IMR-90 (cell line): ENCODE results near the gene RHBDF2. TPM values are rescaled to one million over a fixed set of nuclear protein-coding genes. Genes with fewer than 3 reads are reported as not detected.
A peak's percentile ranks its signal among the peaks of the same experiment; 100 is the strongest.

Experiments
- ATAC-seq: fragments of 200-7000 bp; cut with Tn5 transposase; 2 replicates; pipeline ENCODE4 v1.9.1; 2020; ENCODE audit warnings: low read depth, mild to moderate bottlenecking, moderate library complexity
- BruUV-seq: library from RNA; stranded (reverse); fragments of 400-500 nt; replicated peaks from 2 replicates; lab custom pipeline; 2021; lab: Mats Ljungman, UMichigan
- CTCF ChIA-PET: fragments of 300-600 bp; formaldehyde crosslinking; extraction: SDS; loops from one replicate; lab custom pipeline; 2021; ENCODE audit warnings: antibody characterized with exemption; lab: Yijun Ruan, JAX
- POLR2A ChIA-PET: fragments of 300-600 bp; sonication (Branson Sonifier 250); formaldehyde crosslinking; loops from one replicate; lab custom pipeline; 2022; ENCODE audit warnings: antibody characterized with exemption; ENCODE audit not compliant: unreplicated experiment; lab: Charles Lee
- DNase-seq: peaks from one replicate; pipeline ENCODE4 v3.0.0; 2013
- H2AFZ ChIP-seq: replicated peaks from 2 replicates; pipeline ENCODE3; 2013; ENCODE audit warnings: low read length, mild to moderate bottlenecking; ENCODE audit not compliant: poor library complexity
- H2AK5ac ChIP-seq: 2 replicates; pipeline ENCODE4 v1.6.1; 2013; ENCODE audit warnings: low read depth, low read length, inconsistent platforms
- H2AK9ac ChIP-seq: replicated peaks from 2 replicates; pipeline ENCODE3; 2013; ENCODE audit warnings: mild to moderate bottlenecking, low read depth, low read length, moderate library complexity; ENCODE audit not compliant: poor library complexity
- H2BK120ac ChIP-seq: 2 replicates; pipeline ENCODE4 v1.6.1; 2013; ENCODE audit warnings: low read depth, low read length, inconsistent platforms
- H2BK15ac ChIP-seq: 3 replicates; pipeline ENCODE4 v1.6.1; 2013; ENCODE audit warnings: low read depth, low read length, inconsistent platforms
- H2BK20ac ChIP-seq: 2 replicates; pipeline ENCODE4 v1.6.1; 2013; ENCODE audit warnings: low read depth, mild to moderate bottlenecking, inconsistent platforms, low read length, moderate library complexity
- H2BK5ac ChIP-seq: 2 replicates; pipeline ENCODE4 v1.6.1; 2013; ENCODE audit warnings: mild to moderate bottlenecking, low read depth, low read length, inconsistent platforms; ENCODE audit not compliant: poor library complexity, severe bottlenecking
- H3K14ac ChIP-seq: replicated peaks from 2 replicates; pipeline ENCODE4 v1.6.1; 2013; ENCODE audit warnings: low read depth, low read length, inconsistent platforms
- H3K18ac ChIP-seq: 2 replicates; pipeline ENCODE4 v1.6.1; 2013; ENCODE audit warnings: low read depth, low read length, control low read depth
- H3K23ac ChIP-seq: 2 replicates; pipeline ENCODE4 v1.6.1; 2013; ENCODE audit warnings: low read depth, low read length, inconsistent platforms
- H3K27ac ChIP-seq: 2 replicates; pipeline ENCODE4 v1.5.1; 2013; ENCODE audit warnings: mild to moderate bottlenecking, control low read depth, low read length; ENCODE audit not compliant: insufficient read depth
- H3K27me3 ChIP-seq: 2 replicates; pipeline ENCODE4 v1.6.1; 2013; ENCODE audit warnings: low read length; ENCODE audit not compliant: control insufficient read depth, insufficient read depth
- H3K36me3 ChIP-seq: 2 replicates; pipeline ENCODE4 v1.6.1; 2013; ENCODE audit warnings: low read length, mixed read lengths; ENCODE audit not compliant: control insufficient read depth, insufficient read depth
- H3K4ac ChIP-seq: 2 replicates; pipeline ENCODE4 v1.6.1; 2013; ENCODE audit warnings: low read depth, low read length, inconsistent platforms
- H3K4me1 ChIP-seq: 2 replicates; pipeline ENCODE4 v1.6.1; 2013; ENCODE audit warnings: low read length, mixed read lengths; ENCODE audit not compliant: control insufficient read depth, insufficient read depth
- H3K4me2 ChIP-seq: 2 replicates; pipeline ENCODE4 v1.6.1; 2013; ENCODE audit warnings: low read depth, mild to moderate bottlenecking, control low read depth, low read length, moderate library complexity
- H3K4me3 ChIP-seq: 2 replicates; pipeline ENCODE4 v1.5.1; 2013; ENCODE audit warnings: low read depth, mild to moderate bottlenecking, control low read depth, low read length, moderate library complexity; ENCODE audit not compliant: insufficient read depth
- H3K56ac ChIP-seq: 2 replicates; pipeline ENCODE4 v1.6.1; 2013; ENCODE audit warnings: low read length, inconsistent platforms; ENCODE audit not compliant: insufficient read depth; ENCODE audit errors: extremely low read depth
- H3K79me1 ChIP-seq, 2 experiments: 2 replicates each; pipeline ENCODE4 v1.6.1; 2013; ENCODE audit warnings: low read length in 2 of 2, inconsistent platforms in 1 of 2, low read depth in 1 of 2
- H3K9ac ChIP-seq: 2 replicates; pipeline ENCODE4 v1.6.1; 2013; ENCODE audit warnings: low read depth, low read length, control low read depth
- H3K9me1 ChIP-seq: 2 replicates; pipeline ENCODE4 v1.6.1; 2013; ENCODE audit warnings: low read length, inconsistent platforms; ENCODE audit not compliant: insufficient read depth
- H3K9me3 ChIP-seq: 2 replicates; pipeline ENCODE4 v1.6.1; 2013; ENCODE audit warnings: low read length; ENCODE audit not compliant: control insufficient read depth, insufficient read depth
- H4K20me1 ChIP-seq: 2 replicates; pipeline ENCODE4 v1.6.1; 2013; ENCODE audit warnings: low read length, inconsistent platforms; ENCODE audit not compliant: insufficient read depth
- H4K5ac ChIP-seq: 2 replicates; pipeline ENCODE4 v1.6.1; 2013; ENCODE audit warnings: mild to moderate bottlenecking, low read depth, low read length, control low read depth
- H4K8ac ChIP-seq, 2 experiments: 2 replicates each; pipeline ENCODE4 v1.6.1; 2013; ENCODE audit warnings: low read depth in 2 of 2, low read length in 2 of 2, control low read depth in 1 of 2, inconsistent platforms in 1 of 2
- H4K91ac ChIP-seq: 2 replicates; pipeline ENCODE4 v1.6.1; 2013; ENCODE audit warnings: low read depth, low read length, inconsistent platforms; ENCODE audit not compliant: insufficient read depth
- CEBPB ChIP-seq: IDR thresholded peaks from 2 replicates; pipeline ENCODE4 v1.6.1; 2012; ENCODE audit warnings: low read depth, low read length, improper control_type of control experiment
- CHD1 ChIP-seq: IDR thresholded peaks from 2 replicates; pipeline ENCODE4 v1.6.1; 2012; ENCODE audit warnings: low read depth, low read length, improper control_type of control experiment
- FOS ChIP-seq: fragments of 150-350 bp; IDR thresholded peaks from 2 replicates; pipeline ENCODE4 v1.6.1; 2016; ENCODE audit warnings: low read depth, low read length
- MAZ ChIP-seq: IDR thresholded peaks from 2 replicates; pipeline ENCODE4 v1.6.1; 2012; ENCODE audit warnings: low read depth, mild to moderate bottlenecking, low read length, improper control_type of control experiment, moderate library complexity, borderline replicate concordance
- NFE2L2 ChIP-seq: fragments of 150-350 bp; IDR thresholded peaks from 2 replicates; pipeline ENCODE4 v1.6.1; 2016; ENCODE audit warnings: low read depth, mild to moderate bottlenecking, low read length
- POLR2A ChIP-seq: IDR thresholded peaks from 2 replicates; pipeline ENCODE4 v1.6.1; 2012; ENCODE audit warnings: mild to moderate bottlenecking, low read depth, low read length
- RCOR1 ChIP-seq: IDR thresholded peaks from 2 replicates; pipeline ENCODE4 v1.6.1; 2012; ENCODE audit warnings: mild to moderate bottlenecking, low read length, improper control_type of control experiment; ENCODE audit not compliant: insufficient replicate concordance
- RFX5 ChIP-seq: IDR thresholded peaks from 2 replicates; pipeline ENCODE4 v1.8.0; 2012; ENCODE audit warnings: low read depth, mild to moderate bottlenecking, low read length, moderate library complexity
- SMC3 ChIP-seq: fragments of 150-350 bp; IDR thresholded peaks from 2 replicates; pipeline ENCODE4 v1.6.1; 2016; ENCODE audit warnings: low read depth, mild to moderate bottlenecking, antibody characterized with exemption, low read length, moderate library complexity
- WGBS, 2 experiments: methylation state at CpG; one replicate each; pipeline versions ENCODE4 v1.1.5 to v1.1.7; 2013; ENCODE audit warnings: missing lambda C conversion rate in 2 of 2; ENCODE audit not compliant: insufficient read length in 1 of 2; ENCODE audit errors: extremely low coverage in 2 of 2; 5-methylcytosine and 5-hydroxymethylcytosine counted together
- dilution Hi-C: fragments of 300-500 bp; cut with HindIII; formaldehyde crosslinking; loops from one replicate; pipeline ENCODE4 v1.14.3; 2018; ENCODE audit warnings: low sequenced_read_pairs; ENCODE audit not compliant: unreplicated experiment
- in situ Hi-C: fragments of 300-500 bp; cut with MboI; formaldehyde crosslinking; loops from 3 replicates; pipeline ENCODE4 v1.14.3; 2019; ENCODE audit warnings: low sequenced_read_pairs, inconsistent platforms, mixed read lengths
- intact Hi-C: fragments of 100-400 bp; cut with micrococcal nuclease; formaldehyde crosslinking; loops from 2 replicates; pipeline ENCODE4 v1.10.0; 2022
- polyA plus RNA-seq, 3 experiments: library from polyadenylated mRNA; depleted of rRNA; stranded (reverse); fragments of >200 nt; gene quantifications; 2 replicates each; pipeline ENCODE4 v1.2.3, GENCODE V29; 2012; ENCODE audit warnings: low replicate concordance in 1 of 3
- total RNA-seq: library from RNA; depleted of rRNA; stranded (reverse); fragments of >200 nt; gene quantifications from 2 replicates; pipeline ENCODE4 v1.2.3, GENCODE V29; 2012
- TF ChIP-seq, protein P1 (sequence below): fragments of 150-350 bp; IDR thresholded peaks from 2 replicates; pipeline ENCODE4 v1.6.1; 2016; ENCODE audit warnings: low read depth, mild to moderate bottlenecking, low read length, moderate library complexity, borderline replicate concordance
- TF ChIP-seq, protein P2 (sequence below): conservative IDR thresholded peaks from 2 replicates; pipeline ENCODE4 v1.5.1; 2012; ENCODE audit warnings: mild to moderate bottlenecking, low read depth, low read length, improper control_type of control experiment
- TF ChIP-seq, protein P3 (sequence below): fragments of 150-350 bp; IDR thresholded peaks from 2 replicates; pipeline ENCODE4 v1.6.1; 2017; ENCODE audit warnings: mild to moderate bottlenecking, antibody characterized with exemption, low read length, low read depth

RHBDF2 gene
- total and polyA plus RNA-seq, 2 of the 4 experiments (the other 2 are of a cell fraction) = 1.3 to 8.3 TPM

DNA sequence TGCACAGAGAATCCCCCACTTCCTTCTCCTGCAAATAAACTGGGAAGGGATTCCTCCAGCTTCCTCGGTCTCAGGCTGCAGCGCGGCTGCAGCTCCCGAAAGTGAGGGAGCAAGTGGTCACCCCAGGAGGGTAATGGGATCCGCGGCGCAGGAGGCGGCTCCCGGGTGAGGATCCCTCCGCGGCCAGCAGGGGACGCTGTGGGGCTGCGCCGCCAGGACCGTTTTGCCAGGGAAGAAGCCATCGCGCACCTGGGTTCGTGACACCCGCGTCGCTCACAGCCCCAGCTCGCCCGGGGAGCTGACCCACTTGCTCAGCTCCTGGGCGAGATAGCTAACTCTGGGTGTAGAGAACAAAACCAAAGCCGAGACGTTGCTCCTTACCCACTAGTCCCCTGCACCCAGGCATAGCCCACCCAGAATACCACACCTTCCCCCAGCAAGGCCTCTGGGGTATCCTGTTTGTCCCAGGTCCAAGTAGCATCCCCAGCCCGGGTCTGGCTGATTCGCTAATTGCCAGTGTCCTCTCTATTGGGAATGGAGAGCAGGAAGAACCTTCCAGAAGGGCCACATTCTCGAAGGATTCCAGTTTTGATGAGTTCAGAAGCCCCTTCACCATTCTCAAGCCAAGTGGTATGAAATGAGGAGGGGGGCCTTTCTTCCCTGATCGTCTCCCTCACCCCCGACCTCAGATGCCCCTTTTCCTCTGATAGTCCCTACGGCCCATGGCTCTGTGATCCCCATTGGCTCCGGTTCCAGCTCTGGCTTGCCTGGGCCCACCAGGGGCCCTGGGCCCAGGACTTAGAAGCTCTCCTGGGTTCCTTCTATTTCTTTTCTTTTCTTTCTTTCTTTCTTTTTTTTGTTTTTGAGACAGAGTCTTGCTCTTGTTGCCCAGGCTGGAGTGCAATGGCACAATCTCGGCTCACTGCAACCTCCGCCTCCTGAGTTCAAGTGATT, 22.1 kb upstream of the RHBDF2 start:
- WGBS, 2 experiments = 4% methylated on average over 15 of the region's 35 CpGs; no CpG with 5 or more reads in 1 of the 2 experiments
- Histone ChIP-seq H2BK120ac (peak overlapping the region; percentile 62), H3K4me3 (no peak overlapping the region), H4K5ac (no peak overlapping the region), H3K27me3 (no peaks in the 10 kb centered on the region), H3K56ac (no peak overlapping the region), H2BK20ac (peak overlapping the region; percentile 43), H3K14ac (0 out of 2 replicates have a peak overlapping the region, but pooled peaks have one; percentile 43), H3K27ac (no peak overlapping the region), H2BK5ac (no peak overlapping the region), H3K18ac (no peak overlapping the region), H2AFZ (peak overlapping the region; percentile 89), H3K9me3 (no peaks in the 10 kb centered on the region), H3K23ac (no peak overlapping the region), H2BK15ac (peak overlapping the region; percentile 20; the same call in 1 of the 3 replicates), H2AK9ac (peak overlapping the region; percentile 33), H3K4me2 (peak overlapping the region; percentile 77), H3K9ac (no peak overlapping the region), H3K79me1 (peaks cover 0 to 5% of the 10 kb centered on the region in 2 experiments; a peak in 1 of 4 replicates), H4K8ac (peak overlapping the region in 1 of 2 experiments; percentile 53; a peak in 1 of 4 replicates), H4K91ac (peak overlapping the region; percentile 34; the same call in 1 of the 2 replicates), H3K36me3 (no peaks in the 10 kb centered on the region), H2AK5ac (peak overlapping the region; percentile 50; the same call in 1 of the 2 replicates), H3K4ac (peak overlapping the region; percentile 50), H3K9me1 (peaks cover 12% of the 10 kb centered on the region), H3K4me1 (peaks cover 25% of the 10 kb centered on the region), H4K20me1 (no peaks in the 10 kb centered on the region)
- CTCF ChIA-PET = interaction anchor here (0.6 to 4.1 kb wide), 12 partner anchors 17 to 492 kb away, joined by 3 to 18 read pairs (median 4); partner anchors contain the start of gene PRCD
- in situ Hi-C loops = loop anchor here (5.0 kb wide), 1 partner anchor 99 kb away; no protein-coding TSS in a partner anchor
- peak; percentile 50 for DNase-seq
- no TSS peak for BruUV-seq
- intact Hi-C loops = loop anchor here (1.0 to 2.0 kb wide), 5 partner anchors 24 to 191 kb away; no protein-coding TSS in a partner anchor
- dilution Hi-C loops = no loop called here
- ATAC-seq = peak; percentile 75
- POLR2A ChIA-PET = no interaction called here
- TF ChIP-seq POLR2A (peak; percentile 53), RFX5 (no peak), NFE2L2 (no peak), CHD1 (no peak), CEBPB (no peak), RCOR1 (no peak), FOS (no peak), MAZ (peak; percentile 52; the same call in 1 of the 2 replicates), SMC3 (peak; percentile 94)
- TF ChIP-seq, protein P1, sequence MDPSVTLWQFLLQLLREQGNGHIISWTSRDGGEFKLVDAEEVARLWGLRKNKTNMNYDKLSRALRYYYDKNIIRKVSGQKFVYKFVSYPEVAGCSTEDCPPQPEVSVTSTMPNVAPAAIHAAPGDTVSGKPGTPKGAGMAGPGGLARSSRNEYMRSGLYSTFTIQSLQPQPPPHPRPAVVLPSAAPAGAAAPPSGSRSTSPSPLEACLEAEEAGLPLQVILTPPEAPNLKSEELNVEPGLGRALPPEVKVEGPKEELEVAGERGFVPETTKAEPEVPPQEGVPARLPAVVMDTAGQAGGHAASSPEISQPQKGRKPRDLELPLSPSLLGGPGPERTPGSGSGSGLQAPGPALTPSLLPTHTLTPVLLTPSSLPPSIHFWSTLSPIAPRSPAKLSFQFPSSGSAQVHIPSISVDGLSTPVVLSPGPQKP = no peak
- TF ChIP-seq, protein P2, sequence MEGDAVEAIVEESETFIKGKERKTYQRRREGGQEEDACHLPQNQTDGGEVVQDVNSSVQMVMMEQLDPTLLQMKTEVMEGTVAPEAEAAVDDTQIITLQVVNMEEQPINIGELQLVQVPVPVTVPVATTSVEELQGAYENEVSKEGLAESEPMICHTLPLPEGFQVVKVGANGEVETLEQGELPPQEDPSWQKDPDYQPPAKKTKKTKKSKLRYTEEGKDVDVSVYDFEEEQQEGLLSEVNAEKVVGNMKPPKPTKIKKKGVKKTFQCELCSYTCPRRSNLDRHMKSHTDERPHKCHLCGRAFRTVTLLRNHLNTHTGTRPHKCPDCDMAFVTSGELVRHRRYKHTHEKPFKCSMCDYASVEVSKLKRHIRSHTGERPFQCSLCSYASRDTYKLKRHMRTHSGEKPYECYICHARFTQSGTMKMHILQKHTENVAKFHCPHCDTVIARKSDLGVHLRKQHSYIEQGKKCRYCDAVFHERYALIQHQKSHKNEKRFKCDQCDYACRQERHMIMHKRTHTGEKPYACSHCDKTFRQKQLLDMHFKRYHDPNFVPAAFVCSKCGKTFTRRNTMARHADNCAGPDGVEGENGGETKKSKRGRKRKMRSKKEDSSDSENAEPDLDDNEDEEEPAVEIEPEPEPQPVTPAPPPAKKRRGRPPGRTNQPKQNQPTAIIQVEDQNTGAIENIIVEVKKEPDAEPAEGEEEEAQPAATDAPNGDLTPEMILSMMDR = peak; percentile 96
- TF ChIP-seq, protein P3, sequence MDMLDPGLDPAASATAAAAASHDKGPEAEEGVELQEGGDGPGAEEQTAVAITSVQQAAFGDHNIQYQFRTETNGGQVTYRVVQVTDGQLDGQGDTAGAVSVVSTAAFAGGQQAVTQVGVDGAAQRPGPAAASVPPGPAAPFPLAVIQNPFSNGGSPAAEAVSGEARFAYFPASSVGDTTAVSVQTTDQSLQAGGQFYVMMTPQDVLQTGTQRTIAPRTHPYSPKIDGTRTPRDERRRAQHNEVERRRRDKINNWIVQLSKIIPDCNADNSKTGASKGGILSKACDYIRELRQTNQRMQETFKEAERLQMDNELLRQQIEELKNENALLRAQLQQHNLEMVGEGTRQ = no peak
